NCI-H2227 treated with DMSO at 0.1 percent for 48 hours (cell line): ENCODE data around the gene LIPG.
A peak's percentile ranks its signal among the peaks of the same experiment; 100 is the strongest.

Source experiments
- DNase-seq: peaks from one replicate; lab custom pipeline; 2025; lab: John Stamatoyannopoulos, UW

Gene LIPG

DNA sequence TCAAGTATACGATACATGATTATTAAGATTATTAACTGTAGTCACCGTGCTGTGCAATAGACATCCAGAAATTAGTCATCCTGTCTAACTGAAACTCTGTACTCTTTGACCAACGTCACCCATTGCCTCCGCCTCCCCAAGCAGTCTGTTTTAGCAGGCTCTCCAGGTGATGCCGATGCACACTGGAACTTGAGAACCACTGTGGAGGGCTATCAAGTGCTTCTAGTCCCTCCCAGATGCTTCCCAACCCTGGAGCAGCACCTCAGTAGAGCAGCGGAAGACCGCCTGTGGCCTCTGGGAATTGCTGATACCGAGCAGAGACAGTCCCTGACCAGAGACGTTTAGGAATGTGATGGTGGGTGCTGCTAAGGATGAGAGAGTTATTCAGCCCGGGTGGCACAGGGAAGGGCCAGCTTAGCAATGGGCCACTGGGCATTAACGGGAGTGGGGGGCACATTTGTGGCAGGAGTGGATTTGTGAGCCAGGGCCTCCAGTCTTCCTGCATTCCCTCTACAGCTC lies 50.7 kb downstream of the LIPG start:
- no peak for DNase-seq

DNA sequence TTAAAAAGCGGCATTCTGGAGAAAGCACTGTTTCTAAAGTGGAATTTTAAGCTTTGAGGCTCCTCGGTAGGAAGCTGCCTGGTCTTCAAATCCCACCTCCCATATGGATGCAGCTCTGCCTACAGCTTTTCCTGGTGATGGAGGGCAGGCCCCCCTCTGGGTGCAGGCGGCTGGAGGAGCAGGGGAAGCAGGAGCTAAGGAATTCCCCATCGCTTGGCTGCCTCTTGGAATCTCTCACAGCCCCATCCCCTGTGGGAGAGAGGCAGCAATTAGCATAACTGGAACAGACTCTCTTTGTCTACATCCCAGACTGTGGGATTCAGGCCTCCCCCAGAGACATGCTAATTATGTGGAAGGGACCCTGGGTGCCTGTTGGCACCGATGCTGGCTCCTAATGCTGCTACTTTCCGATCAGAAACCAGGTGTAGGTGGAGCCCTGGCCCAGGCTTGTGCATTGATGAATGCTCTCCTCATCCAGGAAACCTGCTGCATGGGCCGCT lies 51.3 kb downstream of the LIPG start:
- DNase-seq = peak; percentile 15

DNA sequence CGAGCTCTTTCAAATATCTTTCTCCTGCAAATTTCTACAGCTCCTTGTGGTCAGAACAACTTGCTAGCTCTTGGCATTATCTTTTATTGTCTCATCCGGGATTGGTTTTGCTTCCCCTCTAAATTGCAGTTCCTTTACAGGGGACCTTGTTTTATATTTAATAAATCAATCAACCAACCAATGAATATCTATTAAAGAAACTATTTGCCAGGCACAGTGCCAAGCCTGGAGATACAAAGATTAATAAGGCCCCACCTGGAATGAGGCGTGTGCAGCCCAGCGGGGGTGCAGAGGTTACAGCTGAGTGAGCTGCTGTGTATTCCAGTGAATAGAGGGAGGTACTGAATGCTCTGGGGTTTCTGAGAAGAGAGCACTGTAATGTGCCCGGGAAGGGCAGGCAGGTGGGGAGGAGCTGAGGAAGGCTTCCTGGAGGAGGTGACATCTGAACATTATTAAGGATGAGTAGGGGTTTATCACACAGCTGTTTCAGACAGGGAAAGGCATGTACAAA lies 51.8 kb downstream of the LIPG start:
- peak; percentile 10 for DNase-seq

DNA sequence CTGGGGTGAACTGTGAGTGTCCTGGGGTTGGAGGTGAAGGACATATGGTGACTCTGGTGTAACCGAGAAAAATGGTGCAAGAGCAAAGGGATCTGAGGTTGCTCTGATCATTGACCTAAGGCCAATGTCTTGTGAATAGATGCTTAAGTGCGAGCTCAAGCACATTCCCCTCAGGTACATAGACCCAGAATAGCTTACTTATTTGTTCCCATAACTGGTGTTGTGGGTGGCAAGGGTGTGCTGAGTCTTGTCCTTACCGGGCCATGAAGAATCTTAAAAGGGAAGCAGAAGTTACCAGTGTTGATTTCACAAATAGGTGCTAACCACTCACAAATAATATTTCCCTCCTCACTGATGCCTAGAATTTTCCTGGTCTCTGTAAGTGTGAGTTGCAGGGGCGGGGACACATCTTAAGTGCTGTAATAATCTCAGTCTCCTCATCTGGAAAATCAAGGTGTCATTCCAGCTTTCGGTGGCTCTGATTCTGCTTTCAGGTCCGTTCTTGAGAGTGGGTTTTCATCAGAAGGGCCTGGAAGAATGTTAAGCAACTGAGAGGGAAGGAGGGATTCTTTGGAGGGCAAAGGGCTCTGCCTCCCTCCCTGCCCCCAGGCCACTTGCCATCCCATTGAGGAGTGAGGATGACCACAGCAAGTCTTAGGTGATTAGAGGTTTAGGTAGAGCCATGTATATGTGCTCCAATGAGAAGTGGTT lies 54.9 kb downstream of the LIPG start:
- DNase-seq = no peak

DNA sequence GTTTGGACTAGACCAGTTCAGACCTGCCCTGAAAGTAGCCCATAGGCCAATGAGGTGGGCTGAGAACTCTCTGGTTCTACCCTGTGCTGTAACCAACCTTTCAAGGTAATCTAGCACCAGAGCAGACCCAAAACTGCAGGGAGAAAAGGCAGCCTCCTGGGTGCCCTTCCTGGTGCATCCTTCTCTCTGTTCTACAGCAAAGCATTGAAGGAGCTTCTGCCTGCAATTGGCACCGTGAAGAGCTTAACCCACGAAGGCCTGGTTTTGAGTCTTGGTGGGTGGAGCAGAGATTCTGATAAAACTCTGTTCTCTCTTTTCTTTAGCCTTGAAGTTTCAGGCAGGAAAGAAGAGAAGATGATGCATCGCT lies 55.5 kb downstream of the LIPG start:
- DNase-seq = no peak

DNA sequence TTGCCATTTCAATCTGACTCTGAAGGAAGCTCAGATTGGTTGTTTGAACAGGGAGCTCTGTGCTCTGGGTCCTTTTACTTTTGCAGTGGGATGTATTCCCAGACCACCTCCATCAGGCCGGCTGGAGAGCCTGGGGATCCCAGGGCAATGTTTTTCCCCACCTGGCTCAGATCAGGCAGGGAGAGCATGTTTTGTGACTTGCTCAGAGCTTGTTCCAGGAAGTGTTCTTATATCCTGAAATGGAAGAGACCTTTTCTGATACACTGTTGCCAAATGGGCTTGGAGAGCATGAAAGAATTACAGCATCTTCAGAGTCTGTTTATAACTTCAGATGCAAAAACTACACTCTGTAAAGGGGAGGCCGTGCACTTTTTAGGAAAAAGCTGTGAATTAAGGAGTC lies 56.0 kb downstream of the LIPG start:
- no peak for DNase-seq

DNA sequence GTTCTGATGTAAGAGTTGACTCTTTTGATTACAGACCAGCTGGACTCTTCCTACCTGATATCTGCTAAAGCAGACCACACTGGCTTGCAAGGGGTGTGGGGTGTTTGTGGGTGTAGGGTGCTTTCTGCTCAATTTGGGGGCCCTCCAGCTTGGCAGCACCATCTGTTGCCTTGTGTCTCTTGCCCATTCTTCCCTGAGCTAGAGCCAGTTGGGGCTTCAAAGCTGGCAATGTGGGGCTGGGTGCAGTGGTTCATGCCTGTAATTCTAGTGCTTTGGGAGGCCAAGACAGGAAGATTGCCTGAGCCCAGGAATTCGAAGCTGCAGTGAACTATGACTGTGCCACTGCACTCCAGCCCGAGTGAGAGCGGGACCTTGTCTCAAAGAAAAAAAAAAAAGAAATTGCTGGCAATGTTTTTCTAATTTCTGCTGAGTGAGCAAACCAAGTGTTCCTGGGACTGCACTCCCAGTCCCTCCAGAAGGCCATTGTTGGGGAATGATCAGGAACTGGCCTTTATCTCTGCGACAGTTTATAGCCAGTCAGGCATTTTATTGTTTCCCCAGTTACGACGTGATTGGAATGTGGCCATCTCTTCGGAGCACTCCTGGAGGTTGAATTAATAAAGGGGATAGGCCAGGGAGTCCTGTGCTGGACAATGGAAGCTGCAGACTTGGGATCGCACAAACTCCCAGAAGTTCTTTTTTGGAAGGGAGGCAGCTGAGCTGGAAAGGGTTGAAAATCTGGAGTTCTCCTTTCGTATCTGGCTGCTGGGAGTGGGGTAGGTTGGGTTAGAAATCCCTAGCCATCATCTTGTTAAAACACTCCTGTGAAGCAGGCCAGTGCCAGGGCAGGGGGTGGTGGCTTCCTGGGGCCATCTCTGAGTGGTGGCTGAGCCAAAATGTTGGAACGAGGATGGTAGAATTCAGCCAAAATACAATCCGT lies 57.2 kb downstream of the LIPG start:
- no peak for DNase-seq

DNA sequence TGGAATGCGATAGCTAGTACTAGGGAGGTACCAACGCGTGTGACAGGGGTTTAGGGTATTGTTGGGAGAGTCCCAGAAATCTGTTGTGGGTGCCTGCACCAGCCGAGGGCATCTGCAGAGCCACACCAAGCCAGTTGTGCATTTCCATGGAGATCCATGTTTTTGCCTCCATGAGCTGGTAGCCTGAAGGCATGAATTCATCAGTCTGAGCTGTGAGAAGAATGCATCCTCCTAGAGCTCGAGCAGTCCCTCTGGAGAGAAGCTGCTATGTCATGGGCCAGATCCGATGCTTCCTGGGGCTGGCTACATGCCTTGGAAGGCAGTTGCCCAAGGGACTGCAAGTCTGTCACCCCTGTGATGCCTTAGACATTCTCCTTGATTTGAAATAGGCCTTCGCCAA lies 57.9 kb downstream of the LIPG start:
- no peak for DNase-seq

DNA sequence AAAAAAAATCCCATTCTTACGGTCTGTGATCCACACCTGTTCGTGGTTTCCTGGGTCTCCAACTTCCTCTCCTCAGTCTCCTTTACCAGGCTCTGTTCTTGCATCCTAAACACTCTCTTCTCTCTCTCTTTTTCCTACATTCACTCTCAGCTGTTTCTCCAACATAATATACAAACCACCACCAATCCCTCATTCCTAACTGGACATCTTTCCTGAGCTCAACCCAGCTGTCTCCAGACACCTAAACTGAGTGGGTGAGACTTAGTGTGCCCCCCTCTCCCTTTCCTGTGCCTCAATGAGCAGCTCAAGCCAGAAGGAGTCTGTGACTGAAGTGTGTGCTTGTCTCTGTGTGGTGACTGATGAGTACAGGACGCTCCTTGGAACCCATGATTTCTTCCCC lies 59.4 kb downstream of the LIPG start:
- no peak for DNase-seq

DNA sequence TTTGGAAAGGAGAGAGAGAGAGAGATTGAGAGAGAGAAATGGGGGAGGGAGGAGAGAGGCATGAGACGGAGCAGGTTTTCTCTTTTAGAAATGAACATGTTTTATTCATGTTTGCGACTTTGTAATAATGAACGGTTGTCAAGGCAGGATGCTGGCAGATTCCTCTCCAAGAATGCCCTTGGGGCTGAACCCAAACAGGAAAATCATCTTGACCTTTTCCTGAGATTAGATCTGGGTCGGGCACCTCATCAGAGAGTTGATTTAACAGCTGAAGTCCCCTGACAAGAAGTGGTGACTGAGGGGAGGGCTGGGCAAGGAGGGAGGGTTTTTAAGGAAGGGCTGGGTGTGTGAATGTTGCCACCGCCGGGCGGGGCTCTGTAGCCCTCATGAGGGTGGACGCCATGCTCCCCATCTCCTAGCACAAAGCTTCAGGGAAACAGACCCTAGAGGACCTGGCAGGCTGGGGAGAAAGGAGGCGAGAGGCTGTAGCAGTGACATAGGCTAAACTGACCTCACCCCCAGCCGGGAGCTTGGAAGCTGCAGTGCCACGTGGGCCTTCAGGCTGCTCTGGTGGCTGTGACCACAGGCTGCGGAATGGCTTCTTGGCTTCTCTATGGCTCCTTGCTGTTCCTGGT lies 60.0 kb downstream of the LIPG start:
- no peak for DNase-seq

DNA sequence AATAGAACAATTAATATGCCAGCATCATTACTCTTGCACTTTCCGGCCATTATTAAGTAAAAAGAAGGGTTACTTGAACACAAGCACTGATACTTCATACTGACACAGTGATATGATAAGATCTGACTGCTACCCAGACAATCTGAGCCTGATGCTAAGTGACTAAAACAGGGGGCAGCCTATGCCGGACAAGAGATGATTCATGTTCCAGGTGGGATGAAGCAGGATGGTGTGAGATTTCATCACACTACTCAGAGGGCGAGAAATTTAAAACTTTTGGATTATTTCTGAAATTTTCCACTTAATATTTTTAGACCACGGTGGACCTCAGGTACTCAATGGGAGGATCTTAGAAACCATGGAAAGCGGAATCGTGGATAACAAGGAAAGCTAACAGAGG lies 61.7 kb downstream of the LIPG start:
- DNase-seq = no peak

DNA sequence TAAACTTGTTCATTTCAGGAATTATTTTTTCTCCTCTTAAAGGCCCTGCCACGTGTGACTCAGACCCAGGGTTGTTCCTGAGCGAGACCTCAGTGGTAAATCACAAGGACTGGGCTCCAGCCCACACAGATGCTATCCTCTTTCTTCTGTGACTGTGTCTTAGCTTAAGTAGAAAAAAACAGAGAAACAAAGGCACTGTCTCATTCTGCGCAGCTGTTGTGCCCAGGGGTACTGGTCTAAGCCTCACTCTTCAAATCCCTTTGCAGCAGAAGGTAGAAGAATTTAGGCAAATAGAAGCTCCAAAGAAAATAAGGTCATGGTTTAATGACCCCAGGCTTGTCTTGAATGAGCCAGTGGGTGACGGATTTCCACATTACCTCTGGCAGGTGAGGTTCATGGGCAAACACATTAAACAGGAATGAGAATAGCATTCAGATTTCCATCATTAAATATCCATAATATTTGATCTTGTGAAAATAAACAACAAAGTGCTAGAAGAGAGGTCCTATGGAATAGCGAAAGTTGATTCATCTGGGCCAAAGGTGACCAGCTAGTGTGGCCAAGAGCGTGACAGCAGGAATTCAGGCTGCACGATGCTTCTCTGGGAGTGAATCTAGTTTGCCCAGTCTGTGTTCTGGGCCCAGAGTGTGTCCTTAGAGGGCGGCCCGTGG lies 63.3 kb downstream of the LIPG start:
- no peak for DNase-seq

DNA sequence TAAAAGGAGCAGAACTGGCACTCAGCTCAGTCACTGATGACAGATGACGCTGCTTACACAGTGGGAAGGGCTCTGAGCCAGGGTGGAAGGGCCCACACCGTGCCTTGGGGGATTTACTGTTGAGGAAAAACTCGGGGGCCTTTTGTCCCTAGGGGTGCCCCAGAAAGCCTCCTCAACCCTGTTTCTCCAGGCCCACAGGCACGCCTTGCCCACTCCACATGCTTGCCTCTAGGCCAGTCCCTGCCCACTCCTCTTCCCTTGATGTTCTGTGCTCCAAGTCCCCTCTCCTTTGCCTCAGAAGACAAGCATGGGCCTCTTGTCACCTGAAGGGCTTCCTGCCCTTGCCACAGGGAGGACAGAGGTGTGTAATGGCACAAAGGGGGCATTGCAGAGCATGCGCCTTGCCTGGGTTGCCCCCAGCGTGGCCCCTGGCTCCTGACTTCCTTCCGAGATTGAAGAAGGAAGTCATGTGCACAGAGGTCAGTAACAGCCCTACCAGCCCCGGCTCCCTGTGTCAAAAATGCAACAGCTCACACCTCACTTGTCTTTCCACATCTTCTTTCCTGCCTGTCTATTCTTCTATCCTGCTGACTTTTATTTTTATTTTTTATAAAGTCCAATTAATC lies 65.1 kb downstream of the LIPG start:
- no peak for DNase-seq

DNA sequence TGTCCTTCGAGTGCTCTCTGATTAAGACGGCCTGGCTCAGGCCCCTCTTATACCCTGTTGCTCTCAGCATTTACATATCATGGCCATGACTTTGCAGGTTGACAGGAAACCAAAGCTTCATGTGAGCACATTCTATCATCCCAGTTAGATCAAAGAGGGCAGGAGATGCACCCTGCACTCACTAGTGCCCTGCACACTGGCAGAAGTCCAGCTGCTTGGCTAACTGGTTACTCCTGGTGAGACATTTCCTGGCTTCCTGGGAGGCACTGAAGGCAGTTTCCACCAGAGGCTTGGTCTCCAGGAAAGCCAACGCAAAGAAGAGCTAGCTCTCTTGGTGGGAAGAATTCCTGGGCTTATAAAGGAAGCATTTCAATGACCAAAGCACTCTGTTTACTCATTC lies 66.3 kb downstream of the LIPG start:
- DNase-seq = no peak

DNA sequence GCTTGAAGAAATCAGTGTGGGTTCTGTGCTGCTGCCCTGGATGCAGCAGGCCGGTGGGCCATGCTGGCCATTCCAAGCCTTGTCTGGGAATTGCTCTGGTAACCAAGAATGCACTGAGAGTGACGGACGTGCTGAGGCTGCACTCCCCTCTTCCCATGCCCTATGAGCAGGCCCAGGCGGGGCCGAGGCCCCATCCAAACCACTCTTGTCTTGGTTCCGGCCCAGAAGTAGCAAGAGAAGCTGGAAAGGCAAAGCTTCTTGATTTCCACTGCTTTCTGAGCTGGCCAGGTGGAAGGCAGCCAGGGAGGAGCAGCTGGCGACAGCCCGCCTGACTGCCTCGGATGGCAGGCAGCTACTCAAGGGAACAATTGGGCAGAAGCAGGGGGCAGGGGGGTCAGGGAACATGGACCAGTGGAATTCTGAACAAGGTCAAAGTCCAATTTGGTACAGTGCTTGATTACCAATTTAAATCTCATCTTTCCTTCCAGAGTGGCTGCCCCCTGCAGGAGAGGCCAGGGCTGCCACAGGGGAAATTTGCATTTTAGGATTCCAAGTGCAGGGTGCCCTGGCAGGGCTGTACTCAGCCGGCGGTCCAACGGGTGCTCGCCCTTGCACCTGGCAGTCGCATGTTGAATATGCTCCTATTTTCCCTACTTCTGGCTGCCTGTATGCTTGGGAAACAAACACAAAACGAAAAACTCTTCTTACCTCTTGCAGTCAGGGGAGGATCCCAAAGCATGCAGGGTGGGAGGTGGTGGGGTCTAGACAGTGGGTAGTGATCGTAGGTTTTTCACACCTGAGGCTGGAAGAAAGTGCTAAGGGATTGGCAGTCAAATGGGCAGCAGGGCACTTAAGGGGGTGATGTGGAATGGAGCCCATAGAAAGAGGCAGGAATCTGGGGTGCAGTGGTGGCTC lies 67.3 kb downstream of the LIPG start:
- no peak for DNase-seq

DNA sequence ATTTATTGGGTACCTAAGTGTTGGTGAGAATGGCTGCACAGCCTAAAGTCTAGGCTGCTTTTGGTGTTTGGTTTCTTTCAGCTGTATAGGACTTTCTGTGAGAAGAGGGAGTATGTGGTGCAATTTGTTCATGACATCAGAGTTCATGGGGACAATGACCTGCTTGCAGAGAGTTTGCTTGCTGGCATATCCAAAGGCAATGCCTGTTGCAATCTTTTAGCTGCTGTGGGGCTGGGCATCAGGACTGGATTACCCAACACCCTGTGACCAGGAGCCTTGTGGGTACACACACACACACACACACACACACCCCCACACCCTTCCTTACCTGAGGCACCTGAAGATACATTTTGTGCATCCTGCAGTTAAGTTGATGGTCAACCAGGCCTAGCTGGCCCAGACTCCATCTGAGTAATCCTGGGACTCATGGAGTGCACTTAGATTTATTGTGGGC lies 68.4 kb downstream of the LIPG start:
- DNase-seq = no peak

DNA sequence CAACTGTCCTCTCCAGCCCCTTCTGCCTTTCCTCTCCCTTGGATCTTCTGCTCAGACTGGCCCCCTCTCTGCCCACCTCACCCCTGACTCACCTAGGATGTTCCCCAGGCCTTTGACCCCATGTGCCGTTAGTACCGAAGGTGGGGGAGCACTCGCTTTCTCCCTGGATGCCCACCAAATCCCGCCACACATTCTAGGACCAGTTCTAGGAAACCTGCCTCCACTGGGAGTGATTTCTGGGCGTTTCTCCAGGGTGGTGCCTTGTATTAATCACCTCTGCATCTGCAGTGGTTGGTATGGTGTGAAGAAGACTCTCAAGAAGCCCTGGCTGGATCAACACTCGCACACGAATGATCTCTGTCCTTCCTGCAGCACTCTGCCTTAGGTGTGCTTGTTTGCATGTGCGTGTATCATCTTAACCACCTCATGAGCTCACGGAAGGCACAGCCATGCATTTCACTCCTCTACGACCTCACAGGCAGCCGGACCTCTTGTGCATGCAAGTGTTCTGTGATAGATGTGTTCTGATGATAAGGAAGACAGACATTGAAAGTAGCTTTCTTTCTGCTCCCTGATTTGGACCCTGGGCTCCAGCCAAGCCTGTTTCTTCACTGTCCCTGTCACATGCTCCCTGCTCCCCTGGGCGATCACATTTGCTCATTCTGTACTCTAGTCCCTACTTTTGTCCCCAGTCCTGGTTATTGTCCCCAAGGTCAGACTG lies 69.4 kb downstream of the LIPG start:
- no peak for DNase-seq

DNA sequence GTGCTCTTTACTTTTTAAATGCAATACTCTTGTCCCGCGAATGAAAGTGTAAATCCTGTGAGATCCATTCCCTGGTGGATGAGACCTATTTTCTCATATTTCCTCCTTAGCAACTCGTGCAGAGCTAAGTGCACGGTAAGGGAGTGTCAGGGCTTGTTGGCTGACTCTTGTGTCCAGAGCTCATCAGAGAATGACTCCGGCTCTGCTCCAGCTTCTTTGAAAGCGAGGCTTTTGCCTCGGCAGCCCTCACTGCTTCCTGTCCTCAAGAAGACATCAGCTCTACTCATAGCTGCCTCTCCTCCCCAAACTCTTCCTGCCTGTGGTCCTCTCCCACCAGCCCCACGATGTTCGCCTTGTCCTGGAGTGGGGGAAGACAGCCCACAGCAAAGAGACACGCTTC lies 70.7 kb downstream of the LIPG start:
- DNase-seq = no peak

DNA sequence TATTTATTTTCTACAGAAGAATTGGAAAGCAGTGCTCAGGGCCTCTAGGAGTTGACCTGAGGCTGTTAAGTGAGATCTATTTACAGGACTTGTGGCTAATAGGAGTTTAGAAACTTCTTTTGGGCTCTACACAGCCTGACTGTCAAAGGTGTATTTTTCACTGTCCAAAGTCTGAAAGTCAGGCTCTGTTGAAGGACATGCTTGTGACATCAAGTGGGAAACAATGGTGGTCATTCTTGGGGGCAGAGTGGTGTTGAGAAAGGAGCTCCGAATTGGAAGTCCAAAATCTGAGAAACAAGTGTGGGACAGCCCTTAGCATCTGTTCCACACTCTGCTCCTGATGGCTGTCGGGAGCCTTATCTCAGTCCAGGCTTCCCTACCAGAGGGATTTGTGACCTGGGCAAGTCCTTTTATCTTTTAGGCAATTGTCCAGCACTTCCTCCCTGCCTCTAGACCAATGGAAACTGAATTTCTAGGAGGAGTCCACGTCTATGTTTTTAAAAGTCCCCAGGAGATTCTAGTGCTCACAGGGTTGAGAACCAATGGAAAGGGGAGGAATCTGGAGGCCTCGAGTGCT lies 76.4 kb downstream of the LIPG start:
- no peak for DNase-seq
